PC-9 (cell line): ENCODE data around the gene MARCHF3. TPM values are rescaled to one million over a fixed set of nuclear protein-coding genes. Genes with fewer than 3 reads are reported as not detected.

Source experiments
- BruUV-seq: library from RNA; stranded (reverse); fragments of 400-500 nt; replicated peaks from 2 replicates; lab custom pipeline; 2021; lab: Mats Ljungman, UMichigan
- CTCF ChIA-PET: fragments of 300-600 bp; sonication (Branson Sonifier 250); formaldehyde crosslinking; loops from one replicate; lab custom pipeline; 2022; ENCODE audit warnings: antibody characterized with exemption; lab: Charles Lee
- POLR2A ChIA-PET: fragments of 300-600 bp; sonication (Branson Sonifier 250); formaldehyde crosslinking; loops from one replicate; lab custom pipeline; 2022; ENCODE audit warnings: antibody characterized with exemption; ENCODE audit not compliant: unreplicated experiment; lab: Charles Lee
- DNase-seq, 2 experiments: peaks; one replicate each; pipeline versions ENCODE4 v3.0.0 to v3.0.0-alpha.2; 2015 to 2022; ENCODE audit warnings: mixed read lengths in 1 of 2
- H2AFZ ChIP-seq: fragments of 200-600 bp; sonication (generic); 2 replicates; pipeline ENCODE4 v1.8.1; 2017; ENCODE audit warnings: antibody characterized with exemption
- H3F3A ChIP-seq: fragments of 200-600 bp; sonication (generic); 2 replicates; pipeline ENCODE4 v1.8.1; 2017; ENCODE audit warnings: antibody characterized with exemption, mild to moderate bottlenecking, low read depth; ENCODE audit not compliant: insufficient read depth
- H3K27ac ChIP-seq: fragments of 200-600 bp; sonication (generic); 2 replicates; pipeline ENCODE4 v1.6.1; 2016; ENCODE audit warnings: mixed run types
- H3K27me3 ChIP-seq: fragments of 200-600 bp; sonication (generic); 2 replicates; pipeline ENCODE4 v1.6.1; 2016; ENCODE audit warnings: low read depth, mixed run types; ENCODE audit not compliant: insufficient read depth
- H3K36me3 ChIP-seq: fragments of 200-600 bp; sonication (generic); 2 replicates; pipeline ENCODE4 v1.6.1; 2016; ENCODE audit warnings: low read depth, mixed run types
- H3K4me1 ChIP-seq: fragments of 200-600 bp; sonication (generic); replicated peaks from 2 replicates; pipeline ENCODE4 v1.6.1; 2016; ENCODE audit warnings: mixed run types; ENCODE audit not compliant: insufficient read depth
- H3K4me2 ChIP-seq: fragments of 200-600 bp; sonication (generic); 2 replicates; pipeline ENCODE4 v1.6.1; 2017; ENCODE audit warnings: mixed run types
- H3K4me3 ChIP-seq: fragments of 200-600 bp; sonication (generic); 2 replicates; pipeline ENCODE4 v1.6.1; 2016; ENCODE audit warnings: mixed run types
- H3K79me2 ChIP-seq: fragments of 200-600 bp; sonication (generic); 2 replicates; pipeline ENCODE4 v1.6.1; 2017; ENCODE audit warnings: low read depth, mixed run types
- H3K9me2 ChIP-seq: fragments of 200-600 bp; sonication (generic); 2 replicates; pipeline ENCODE4 v1.8.1; 2017; ENCODE audit warnings: mild to moderate bottlenecking; ENCODE audit not compliant: insufficient read depth
- H3K9me3 ChIP-seq: fragments of 200-600 bp; sonication (generic); 2 replicates; pipeline ENCODE4 v1.8.1; 2016; ENCODE audit warnings: low read depth; ENCODE audit not compliant: insufficient read depth
- H4K20me1 ChIP-seq: fragments of 200-600 bp; sonication (generic); 2 replicates; pipeline ENCODE4 v1.8.1; 2017; ENCODE audit not compliant: insufficient read depth
- CTCF ChIP-seq: fragments of 200-600 bp; sonication (generic); conservative IDR thresholded peaks from 2 replicates; pipeline ENCODE4 v1.6.1; 2017; ENCODE audit warnings: mixed run types, antibody characterized with exemption, mild to moderate bottlenecking, moderate library complexity
- EZH2 ChIP-seq: fragments of 200-600 bp; sonication (generic); IDR thresholded peaks from 2 replicates; pipeline ENCODE4 v1.8.0; 2017; ENCODE audit warnings: antibody characterized with exemption, low read depth
- intact Hi-C: fragments of 100-400 bp; cut with micrococcal nuclease; formaldehyde crosslinking; loops from one replicate; pipeline ENCODE4 v1.10.0; 2022; ENCODE audit not compliant: unreplicated experiment
- total RNA-seq: library from RNA; stranded (reverse); gene quantifications from 2 replicates; pipeline ENCODE4 v1.2.3, GENCODE V29; 2021

The MARCHF3 gene
- total RNA-seq, 1 experiment from 2014 or later, result 0.35 TPM

- no peak overlapping the region for H2AFZ ChIP-seq
- H3K4me2 ChIP-seq, result no peak overlapping the region
- no peak overlapping the region for H3K27ac ChIP-seq
- H4K20me1 ChIP-seq, result no peaks in the 10 kb centered on the region
- H3K4me3 ChIP-seq, result no peak overlapping the region
- intact Hi-C loops, result no loop called here
- no peaks in the 10 kb centered on the region for H3K9me2 ChIP-seq
- no peaks in the 10 kb centered on the region for H3K27me3 ChIP-seq
- ChIA-PET CTCF (no interaction called here), POLR2A (no interaction called here)
- no peaks in the 10 kb centered on the region for H3K9me3 ChIP-seq
- no peak for DNase-seq
- TF ChIP-seq EZH2 (no peak), CTCF (no peak)
- H3F3A ChIP-seq, result 0 out of 2 replicates have a peak, but pooled peaks cover 4% of the 10 kb centered on the region
- H3K79me2 ChIP-seq, result no peaks in the 10 kb centered on the region
- H3K36me3 ChIP-seq, result no peaks in the 10 kb centered on the region
- BruUV-seq, result no TSS peak
- H3K4me1 ChIP-seq, result no peaks in the 10 kb centered on the region
Measured at GRCh38 chr5:127004721-127005120, 25.6 kb downstream of the MARCHF3 start.

GRCh38 chr5:127003798-127004495 lies 26.4 kb downstream of the MARCHF3 start:
- H3K9me2 ChIP-seq, result no peaks in the 10 kb centered on the region
- ChIA-PET POLR2A (no interaction called here), CTCF (no interaction called here)
- H4K20me1 ChIP-seq, result no peaks in the 10 kb centered on the region
- H3K79me2 ChIP-seq, result no peaks in the 10 kb centered on the region
- no peaks in the 10 kb centered on the region for H3K4me1 ChIP-seq
- no TSS peak for BruUV-seq
- intact Hi-C loops, result no loop called here
- no peak overlapping the region for H2AFZ ChIP-seq
- H3K9me3 ChIP-seq, result no peaks in the 10 kb centered on the region
- H3K4me2 ChIP-seq, result no peak overlapping the region
- H3K36me3 ChIP-seq, result no peaks in the 10 kb centered on the region
- no peak for TF ChIP-seq CTCF
- no peak for TF ChIP-seq EZH2
- H3K27me3 ChIP-seq, result no peaks in the 10 kb centered on the region
- 0 out of 2 replicates have a peak, but pooled peaks cover 4% of the 10 kb centered on the region for H3F3A ChIP-seq
- H3K4me3 ChIP-seq, result no peak overlapping the region
- no peak for DNase-seq
- no peak overlapping the region for H3K27ac ChIP-seq

GRCh38 chr5:127002390-127002789 lies 28.0 kb downstream of the MARCHF3 start:
- Histone ChIP-seq H3K79me2 (no peaks in the 10 kb centered on the region), H3K9me2 (no peaks in the 10 kb centered on the region), H3K4me1 (no peaks in the 10 kb centered on the region), H3F3A (0 out of 2 replicates have a peak, but pooled peaks cover 4% of the 10 kb centered on the region), H3K4me2 (no peak overlapping the region), H2AFZ (no peak overlapping the region), H3K4me3 (no peak overlapping the region), H3K27ac (no peak overlapping the region), H4K20me1 (no peaks in the 10 kb centered on the region), H3K36me3 (no peaks in the 10 kb centered on the region), H3K9me3 (no peaks in the 10 kb centered on the region), H3K27me3 (no peaks in the 10 kb centered on the region)
- TF ChIP-seq CTCF (no peak), EZH2 (no peak)
- intact Hi-C loops, result no loop called here
- no peak for DNase-seq
- ChIA-PET CTCF (no interaction called here), POLR2A (no interaction called here)
- no TSS peak for BruUV-seq
